Measurements from ENCODE around the gene PEX5.
"Not testable (repeated sequence)": the region's sequence is repeated elsewhere in the genome, so short reads cannot be mapped to it uniquely, and the experiment has no call there.

The PEX5 gene

GRCh38 chr12:7219599-7220243 is 30.2 kb downstream of the PEX5 start:
- DNase-seq = no peak

GRCh38 chr12:7221486-7221885 is 32.0 kb downstream of the PEX5 start:
- DNase-seq = no peak

- no peak for DNase-seq
Observed at GRCh38 chr12:7229741-7230140, 40.3 kb downstream of the PEX5 start.

- no peak for DNase-seq
Observed at GRCh38 chr12:7241404-7242005, 52.0 kb downstream of the PEX5 start.

- no peak for DNase-seq
Observed at GRCh38 chr12:7242176-7243101, 53.0 kb downstream of the PEX5 start.

GRCh38 chr12:7251328-7251996 is 62.0 kb downstream of the PEX5 start:
- DNase-seq = not testable (repeated sequence)

GRCh38 chr12:7259060-7259459 is 69.6 kb downstream of the PEX5 start:
- no peak for DNase-seq

Measured in cortex of kidney (tissue), 1 donor.